HepG2 (cell line): ENCODE data around the gene SAYSD1. TPM values are rescaled to one million over a fixed set of nuclear protein-coding genes. Genes with fewer than 3 reads are reported as not detected.

Source experiments
- ATAC-seq: fragments of 200-7000 bp; cut with Tn5 transposase; 3 replicates; pipeline ENCODE4 v1.9.1; 2020; ENCODE audit warnings: mild to moderate bottlenecking, moderate library complexity
- BruUV-seq: library from RNA; stranded (reverse); fragments of 400-500 nt; replicated peaks from 2 replicates; lab custom pipeline; 2021; lab: Mats Ljungman, UMichigan
- CTCF ChIA-PET: fragments of 300-600 bp; formaldehyde crosslinking; extraction: SDS; loops from one replicate; lab custom pipeline; 2021; ENCODE audit warnings: low total read pairs, inconsistent platforms, low intra/inter-chr PET ratio; lab: Yijun Ruan, JAX
- POLR2A ChIA-PET: fragments of 350-600 bp; sonication (Branson Sonifier 250); formaldehyde crosslinking; loops from one replicate; lab custom pipeline; 2020; ENCODE audit warnings: antibody characterized with exemption, inconsistent platforms; lab: Yijun Ruan, JAX
- DNase-seq: peaks from one replicate; pipeline ENCODE4 v3.0.0-alpha.2; 2015; ENCODE audit warnings: low spot score
- FAIRE-seq: peaks from 3 replicates; lab custom pipeline; 2011; peaks lifted over from hg19 to GRCh38; lab: Jason Lieb, UNC
- H2AFZ ChIP-seq: one replicate; pipeline ENCODE4 v1.6.1; 2011; ENCODE audit warnings: low read length, inconsistent platforms
- H3K27ac ChIP-seq: fragments of 300-600 bp; 3 replicates; pipeline ENCODE4 v1.8.0; 2011; ENCODE audit warnings: mixed run types, mild to moderate bottlenecking, mixed read lengths, low read length, inconsistent platforms; ENCODE audit not compliant: insufficient read depth; ENCODE audit errors: extremely low read length
- H3K27me3 ChIP-seq, 2 experiments: fragments of 200-600 bp in 1 of 2; 2 replicates in 1 of 2; 3 replicates in 1 of 2; pipeline versions ENCODE4 v1.6.0 to v1.8.0; 2011; ENCODE audit warnings: low read length in 2 of 2, mild to moderate bottlenecking in 2 of 2, moderate library complexity in 2 of 2, inconsistent platforms in 1 of 2; ENCODE audit not compliant: insufficient read depth in 2 of 2, control insufficient read depth in 1 of 2
- H3K36me3 ChIP-seq, 2 experiments: fragments of 200-600 bp in 1 of 2; replicated peaks in 1 of 2; 2 replicates in 1 of 2; 3 replicates in 1 of 2; pipeline versions ENCODE4 v1.5.1 to v1.8.0; 2011; ENCODE audit warnings: low read length in 2 of 2, inconsistent platforms in 1 of 2; ENCODE audit not compliant: insufficient read depth in 2 of 2, control insufficient read depth in 1 of 2
- H3K4me1 ChIP-seq: 2 replicates; pipeline ENCODE4 v1.5.1; 2012; ENCODE audit warnings: low read length, inconsistent platforms; ENCODE audit not compliant: insufficient read depth
- H3K4me2 ChIP-seq: 2 replicates; pipeline ENCODE4 v1.6.0; 2011; ENCODE audit warnings: low read depth, low read length, inconsistent platforms
- H3K4me3 ChIP-seq, 3 experiments: fragments of 200-600 bp in 1 of 3; sonication (generic), shearing (Covaris generic) in 1 of 3; replicated peaks in 1 of 3; 2 replicates each; pipeline ENCODE4 v1.5.1; 2011 to 2016; ENCODE audit warnings: low read length in 3 of 3, inconsistent platforms in 2 of 3, low read depth in 2 of 3, mild to moderate bottlenecking in 2 of 3, control low read depth in 1 of 3, mixed read lengths in 1 of 3; ENCODE audit not compliant: insufficient read depth in 1 of 3
- H3K79me2 ChIP-seq: one replicate; pipeline ENCODE4 v1.6.1; 2011; ENCODE audit warnings: low read length, inconsistent platforms; ENCODE audit not compliant: insufficient read depth
- H3K9ac ChIP-seq: 2 replicates; pipeline ENCODE4 v1.6.0; 2011; ENCODE audit warnings: mild to moderate bottlenecking, low read depth, low read length, inconsistent platforms; ENCODE audit not compliant: insufficient read depth
- H3K9me3 ChIP-seq: 2 replicates; pipeline ENCODE4 v1.5.1; 2012; ENCODE audit warnings: mild to moderate bottlenecking, low read length
- H4K20me1 ChIP-seq: 2 replicates; pipeline ENCODE4 v1.6.0; 2011; ENCODE audit warnings: inconsistent platforms, mild to moderate bottlenecking, low read length, moderate library complexity; ENCODE audit not compliant: insufficient read depth
- NR2F6 ChIP-seq, 2 experiments: IDR thresholded peaks; 2 replicates each; pipeline ENCODE4 v1.6.1; 2016; ENCODE audit warnings: antibody characterized with exemption in 1 of 2, mild to moderate bottlenecking in 1 of 2
- THYN1 ChIP-seq: sonication (generic); formaldehyde crosslinking; IDR thresholded peaks from 2 replicates; pipeline ENCODE4 v1.8.1; 2023; ENCODE audit warnings: low read depth, mild to moderate bottlenecking, moderate library complexity, missing genetic modification reagents, borderline replicate concordance
- WGBS: methylation state at CpG from one replicate; pipeline ENCODE4 v1.1.6; 2017; ENCODE audit warnings: low lambda C conversion rate; 5-methylcytosine and 5-hydroxymethylcytosine counted together
- in situ Hi-C: cut with HindIII; loops from 2 replicates; pipeline ENCODE4 v1.10.0; 2017; ENCODE audit warnings: low pct_unique_long_range_greater_than_20kb; ENCODE audit not compliant: extremely low pct_ligation_motif_present
- intact Hi-C: fragments of 100-400 bp; cut with micrococcal nuclease; formaldehyde crosslinking; loops from one replicate; pipeline ENCODE4 v1.10.0; 2022; ENCODE audit not compliant: unreplicated experiment
- polyA plus RNA-seq, 8 experiments: library from polyadenylated mRNA; depleted of rRNA in 3 of 8; stranded (reverse) in 7 of 8; unstranded in 1 of 8; fragments of >200 nt; fragmentation: Illumina TruSeq in 4 of 8; extraction: Trizol in 4 of 8; gene quantifications; 2 replicates each; pipeline versions ENCODE4 v1.2.1 to v1.2.3, GENCODE V29; 2011 to 2016; ENCODE audit warnings: low read depth in 4 of 8, missing spikeins in 1 of 8, mixed read lengths in 1 of 8; ENCODE audit not compliant: insufficient read depth in 1 of 8
- total RNA-seq, 5 experiments: library from RNA; depleted of rRNA; stranded (reverse); fragments of >200 nt; fragmentation: Illumina TruSeq; extraction: Trizol; gene quantifications; 2 replicates each; pipeline ENCODE4 v1.2.3, GENCODE V29; 2016; ENCODE audit warnings: low read depth in 1 of 5
- TF ChIP-seq, protein P1 (sequence below): sonication (generic); formaldehyde crosslinking; IDR thresholded peaks from 2 replicates; pipeline ENCODE4 v1.4.0; 2020; ENCODE audit warnings: missing genetic modification reagents, mild to moderate bottlenecking, borderline replicate concordance
- TF ChIP-seq, protein P2 (sequence below): sonication (generic); formaldehyde crosslinking; conservative IDR thresholded peaks from 2 replicates; pipeline ENCODE4 v1.4.0; 2020; ENCODE audit warnings: mild to moderate bottlenecking, missing genetic modification reagents, moderate library complexity

The SAYSD1 gene
- total and polyA plus RNA-seq, 2 of the 13 experiments (the other 11 are each of a cell fraction or from before 2014, with no cell fraction given) = 10.1 to 16.0 TPM

DNA sequence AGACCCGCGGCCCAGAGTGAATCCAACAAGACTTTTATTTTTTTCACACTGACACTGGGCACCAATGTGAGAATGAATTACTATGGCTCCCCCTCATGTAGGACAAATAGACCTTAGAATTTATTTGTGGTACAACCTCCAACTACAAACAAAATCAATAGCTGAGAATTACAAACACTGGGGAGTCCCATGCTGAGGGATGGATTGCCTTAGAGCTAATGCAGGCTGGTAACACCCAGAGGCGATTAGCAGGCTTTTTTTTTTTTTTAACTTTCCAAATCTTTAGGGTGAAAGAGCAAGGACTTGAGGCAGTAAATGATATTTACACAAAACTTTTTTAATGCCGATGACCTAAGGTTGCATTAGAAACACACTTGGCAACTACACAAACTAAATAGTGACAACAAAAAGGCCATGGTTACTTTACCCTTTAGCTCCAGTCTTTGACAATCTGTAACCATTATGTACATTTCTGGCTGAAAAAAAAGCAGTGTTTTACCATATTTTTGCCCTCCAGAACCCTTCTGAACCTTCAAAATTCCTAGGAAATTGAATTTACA lies 21.8 kb downstream of the SAYSD1 start:
- no peak for FAIRE-seq
- H3K36me3 ChIP-seq = no peaks in the 10 kb centered on the region
- no peak for ATAC-seq
- ChIA-PET CTCF (no interaction called here), POLR2A (no interaction called here)
- no peaks in the 10 kb centered on the region for H3K79me2 ChIP-seq
- H4K20me1 ChIP-seq = no peaks in the 10 kb centered on the region
- no peak overlapping the region for H2AFZ ChIP-seq
- intact Hi-C loops (no loop called here), in situ Hi-C loops (no loop called here)
- 0 out of 2 replicates have a peak, but pooled peaks cover 8% of the 10 kb centered on the region for H3K4me1 ChIP-seq
- H3K4me2 ChIP-seq = no peak overlapping the region
- no peak overlapping the region for H3K9ac ChIP-seq
- 3% methylated on average over 4 of the region's 4 CpGs for WGBS
- TF ChIP-seq, protein P1, sequence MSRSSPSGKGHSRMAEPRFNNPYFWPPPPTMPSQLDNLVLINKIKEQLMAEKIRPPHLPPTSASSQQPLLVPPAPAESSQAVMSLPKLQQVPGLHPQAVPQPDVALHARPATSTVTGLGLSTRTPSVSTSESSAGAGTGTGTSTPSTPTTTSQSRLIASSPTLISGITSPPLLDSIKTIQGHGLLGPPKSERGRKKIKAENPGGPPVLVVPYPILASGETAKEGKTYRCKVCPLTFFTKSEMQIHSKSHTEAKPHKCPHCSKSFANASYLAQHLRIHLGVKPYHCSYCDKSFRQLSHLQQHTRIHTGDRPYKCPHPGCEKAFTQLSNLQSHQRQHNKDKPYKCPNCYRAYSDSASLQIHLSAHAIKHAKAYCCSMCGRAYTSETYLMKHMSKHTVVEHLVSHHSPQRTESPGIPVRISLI = peak; percentile 31; the same call in 1 of the 2 replicates
- no peak for TF ChIP-seq THYN1
- TF ChIP-seq, protein P2, sequence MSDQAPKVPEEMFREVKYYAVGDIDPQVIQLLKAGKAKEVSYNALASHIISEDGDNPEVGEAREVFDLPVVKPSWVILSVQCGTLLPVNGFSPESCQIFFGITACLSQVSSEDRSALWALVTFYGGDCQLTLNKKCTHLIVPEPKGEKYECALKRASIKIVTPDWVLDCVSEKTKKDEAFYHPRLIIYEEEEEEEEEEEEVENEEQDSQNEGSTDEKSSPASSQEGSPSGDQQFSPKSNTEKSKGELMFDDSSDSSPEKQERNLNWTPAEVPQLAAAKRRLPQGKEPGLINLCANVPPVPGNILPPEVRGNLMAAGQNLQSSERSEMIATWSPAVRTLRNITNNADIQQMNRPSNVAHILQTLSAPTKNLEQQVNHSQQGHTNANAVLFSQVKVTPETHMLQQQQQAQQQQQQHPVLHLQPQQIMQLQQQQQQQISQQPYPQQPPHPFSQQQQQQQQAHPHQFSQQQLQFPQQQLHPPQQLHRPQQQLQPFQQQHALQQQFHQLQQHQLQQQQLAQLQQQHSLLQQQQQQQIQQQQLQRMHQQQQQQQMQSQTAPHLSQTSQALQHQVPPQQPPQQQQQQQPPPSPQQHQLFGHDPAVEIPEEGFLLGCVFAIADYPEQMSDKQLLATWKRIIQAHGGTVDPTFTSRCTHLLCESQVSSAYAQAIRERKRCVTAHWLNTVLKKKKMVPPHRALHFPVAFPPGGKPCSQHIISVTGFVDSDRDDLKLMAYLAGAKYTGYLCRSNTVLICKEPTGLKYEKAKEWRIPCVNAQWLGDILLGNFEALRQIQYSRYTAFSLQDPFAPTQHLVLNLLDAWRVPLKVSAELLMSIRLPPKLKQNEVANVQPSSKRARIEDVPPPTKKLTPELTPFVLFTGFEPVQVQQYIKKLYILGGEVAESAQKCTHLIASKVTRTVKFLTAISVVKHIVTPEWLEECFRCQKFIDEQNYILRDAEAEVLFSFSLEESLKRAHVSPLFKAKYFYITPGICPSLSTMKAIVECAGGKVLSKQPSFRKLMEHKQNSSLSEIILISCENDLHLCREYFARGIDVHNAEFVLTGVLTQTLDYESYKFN (CRISPR knock-in tag) = peak; percentile 29; the same call in 1 of the 2 replicates
- peak; percentile 45; the same call in 1 of the 2 replicates for TF ChIP-seq NR2F6 (IDR thresholded peaks at IDR 0.05)
- no peak for TF ChIP-seq NR2F6 (CRISPR knock-in tag; IDR thresholded peaks at IDR 0.05)
- no peaks in the 10 kb centered on the region for H3K9me3 ChIP-seq
- H3K27ac ChIP-seq = no peak overlapping the region
- no peak for DNase-seq
- peaks cover 0 to 15% of the 10 kb centered on the region in 2 experiments; a peak in 2 of 5 replicates for H3K27me3 ChIP-seq
- H3K4me3 ChIP-seq = no peak overlapping the region
- no TSS peak for BruUV-seq
